Effector memory CD4-positive, alpha-beta T cell (primary cell): ENCODE results near the gene CRYAB.

Source experiments
- DNase-seq, 3 donors: peaks; one replicate each; pipeline ENCODE4 v3.0.0-alpha.2; 2020
- H3K27ac ChIP-seq: 2 replicates; pipeline ENCODE4 v1.7.0; 2013; ENCODE audit warnings: mild to moderate bottlenecking, low read length, moderate library complexity; ENCODE audit not compliant: insufficient read depth, poor library complexity, severe bottlenecking
- H3K27me3 ChIP-seq: replicated peaks from 2 replicates; pipeline ENCODE4 v1.7.0; 2013; ENCODE audit warnings: mild to moderate bottlenecking, low read length; ENCODE audit not compliant: insufficient read depth, control insufficient read depth, poor library complexity, severe bottlenecking
- H3K36me3 ChIP-seq: 2 replicates; pipeline ENCODE4 v1.7.0; 2013; ENCODE audit warnings: mild to moderate bottlenecking, low read length, moderate library complexity; ENCODE audit not compliant: control insufficient read depth, insufficient read depth
- H3K4me1 ChIP-seq: 2 replicates; pipeline ENCODE4 v1.7.0; 2013; ENCODE audit warnings: low read length, mild to moderate bottlenecking; ENCODE audit not compliant: control insufficient read depth, insufficient read depth, poor library complexity, severe bottlenecking
- H3K4me3 ChIP-seq: 2 replicates; pipeline ENCODE4 v1.7.0; 2013; ENCODE audit warnings: low read length, low read depth, mild to moderate bottlenecking; ENCODE audit not compliant: insufficient read depth, poor library complexity, severe bottlenecking
- H3K9me3 ChIP-seq: 2 replicates; pipeline ENCODE4 v1.7.0; 2013; ENCODE audit warnings: mild to moderate bottlenecking, low read length, moderate library complexity; ENCODE audit not compliant: control insufficient read depth

Gene CRYAB

DNA sequence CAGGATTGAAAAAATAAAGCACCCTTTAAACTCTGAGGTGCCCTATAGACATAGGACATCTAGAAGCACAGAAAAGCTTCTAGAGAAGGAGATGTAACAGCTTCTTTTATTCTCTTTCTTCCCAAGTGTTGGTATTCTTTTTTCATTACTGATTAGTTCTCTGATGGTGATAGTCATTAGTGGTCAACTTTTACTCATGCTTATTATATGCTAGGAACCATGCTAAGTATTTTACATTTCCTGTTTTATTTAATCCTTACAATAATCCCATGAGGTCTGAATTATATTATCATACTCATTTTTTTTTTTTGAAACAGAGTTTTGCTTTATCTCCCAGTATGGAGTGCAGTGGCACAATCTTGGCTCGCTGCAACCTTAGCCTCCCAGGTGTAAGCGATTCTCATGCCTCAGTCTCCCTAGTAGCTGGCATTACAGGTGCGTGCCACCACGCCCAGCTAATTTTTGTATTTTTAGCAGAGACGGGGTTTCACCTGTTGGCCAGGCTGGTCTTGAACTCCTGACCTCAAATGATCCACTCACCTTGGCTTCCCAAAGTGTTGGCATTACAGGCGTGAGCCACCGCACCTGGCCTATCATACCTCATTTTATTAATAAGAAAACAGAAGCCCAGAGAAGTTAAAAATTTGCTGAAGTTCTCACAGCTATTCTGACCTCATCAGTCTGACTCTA lies 10.1 kb upstream of the CRYAB start:
- H3K4me3 ChIP-seq: no peak overlapping the region
- H3K4me1 ChIP-seq: peaks cover 5% of the 10 kb centered on the region
- no peak for DNase-seq
- no peaks in the 10 kb centered on the region for H3K27me3 ChIP-seq
- no peak overlapping the region for H3K27ac ChIP-seq
- no peaks in the 10 kb centered on the region for H3K36me3 ChIP-seq
- H3K9me3 ChIP-seq: no peaks in the 10 kb centered on the region

DNA sequence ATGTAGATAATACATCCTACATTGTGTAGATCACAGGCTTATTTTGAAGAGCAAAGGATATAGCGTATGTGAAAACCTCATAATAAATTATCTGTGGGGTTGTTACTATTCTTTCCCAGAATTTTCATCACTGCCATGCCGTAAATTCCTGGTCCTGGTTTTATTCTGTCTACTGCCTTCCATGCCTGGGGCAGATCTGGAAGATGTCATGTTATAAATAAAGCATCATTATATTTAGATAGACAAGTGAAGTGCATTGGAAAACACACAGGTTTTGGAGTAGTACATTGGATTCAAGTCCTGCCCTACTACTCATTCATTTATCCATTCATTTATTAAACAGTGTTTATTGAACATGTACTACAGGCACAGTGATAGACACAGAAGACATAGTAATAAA lies 9.3 kb upstream of the CRYAB start:
- DNase-seq: no peak
- Histone ChIP-seq H3K27ac (no peak overlapping the region), H3K27me3 (no peaks in the 10 kb centered on the region), H3K9me3 (no peaks in the 10 kb centered on the region), H3K36me3 (no peaks in the 10 kb centered on the region), H3K4me1 (no peaks in the 10 kb centered on the region), H3K4me3 (no peak overlapping the region)

DNA sequence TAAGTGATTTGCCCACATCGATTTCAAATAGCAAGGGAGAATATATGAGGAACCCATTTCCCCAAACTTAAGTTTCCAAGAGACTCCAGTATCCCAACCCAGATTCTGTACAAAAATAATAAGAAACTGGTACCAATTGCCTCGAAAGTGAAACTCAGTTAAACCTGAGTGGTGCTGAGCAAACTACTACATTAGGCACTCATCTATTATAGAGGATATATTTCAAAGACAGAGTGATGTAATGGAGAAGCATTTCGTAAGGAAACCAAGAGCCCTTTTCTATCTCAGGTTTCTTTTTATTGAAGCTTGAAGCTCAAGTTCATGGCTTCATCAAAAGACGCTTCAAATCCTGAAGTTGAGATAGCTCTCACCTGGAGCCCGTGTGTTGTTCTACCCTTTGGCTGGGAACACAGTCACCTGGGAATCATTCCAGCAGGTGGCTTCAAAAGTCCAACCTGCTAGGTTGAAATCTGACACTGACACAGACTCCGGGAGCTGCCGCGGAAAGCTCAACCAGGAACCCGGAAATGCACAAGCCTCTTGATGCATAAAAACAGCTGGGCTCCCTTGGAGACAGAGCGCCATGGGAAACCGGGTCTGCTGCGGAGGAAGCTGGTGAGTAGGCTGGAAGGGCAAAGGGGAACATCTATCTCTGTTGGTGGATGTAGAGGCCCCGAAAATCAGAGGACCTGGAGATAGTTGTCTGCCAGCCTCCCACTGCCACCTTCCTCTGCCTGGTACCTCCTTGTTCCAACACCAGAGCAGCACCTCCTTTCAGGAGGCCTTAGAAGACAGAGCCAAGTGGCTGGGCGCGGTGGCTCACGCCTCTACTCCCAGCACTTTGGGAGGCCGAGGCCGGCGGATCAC lies 7.1 kb upstream of the CRYAB start, which contains the start of gene C11orf52:
TSS of gene C11orf52 (plus strand) at position 524 of the 867 bp plus-strand sequence. CDS start at position 584, 60 bp downstream.
- Histone ChIP-seq H3K27me3 (peaks cover 7% of the 10 kb centered on the region), H3K4me1 (no peaks in the 10 kb centered on the region), H3K36me3 (no peaks in the 10 kb centered on the region), H3K27ac (no peak within 1 kb of the TSS), H3K9me3 (no peaks in the 10 kb centered on the region), H3K4me3 (no peak within 1 kb of the TSS)
- DNase-seq: no peak

- Histone ChIP-seq H3K36me3 (no peaks in the 10 kb centered on the region), H3K27ac (no peak overlapping the region), H3K4me1 (no peaks in the 10 kb centered on the region), H3K27me3 (peaks cover 7% of the 10 kb centered on the region), H3K9me3 (no peaks in the 10 kb centered on the region), H3K4me3 (no peak overlapping the region)
- DNase-seq: no peak
These were observed 6.2 kb upstream of the CRYAB start for GRCh38 chr11:111917788-111918187.

GRCh38 chr11:111917312-111917711 lies 5.7 kb upstream of the CRYAB start:
- Histone ChIP-seq H3K36me3 (no peaks in the 10 kb centered on the region), H3K27ac (no peak overlapping the region), H3K27me3 (peaks cover 10% of the 10 kb centered on the region), H3K9me3 (no peaks in the 10 kb centered on the region), H3K4me3 (no peak overlapping the region), H3K4me1 (no peaks in the 10 kb centered on the region)
- no peak for DNase-seq

DNA sequence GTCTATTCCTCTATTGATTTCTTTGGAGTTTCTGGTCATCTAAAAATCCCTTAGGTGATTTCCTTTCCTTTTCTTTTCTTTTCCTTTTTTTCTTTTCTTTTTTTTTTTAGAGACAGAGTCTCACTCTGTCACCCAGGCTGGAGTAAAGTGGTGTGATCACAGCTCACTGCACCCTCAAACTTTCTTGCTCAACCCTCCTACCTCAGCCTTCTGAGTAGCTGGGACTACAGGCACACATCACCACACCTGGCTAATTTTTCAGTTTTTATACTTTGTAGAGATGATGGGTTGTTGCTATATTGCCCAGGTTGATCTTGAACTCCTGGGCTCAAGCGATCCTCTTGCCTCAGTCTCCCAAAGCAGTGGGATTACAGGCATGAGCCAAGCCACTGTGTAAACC lies 5.2 kb upstream of the CRYAB start:
- Histone ChIP-seq H3K27me3 (peaks cover 13% of the 10 kb centered on the region), H3K27ac (no peak overlapping the region), H3K9me3 (no peaks in the 10 kb centered on the region), H3K36me3 (no peaks in the 10 kb centered on the region), H3K4me1 (no peaks in the 10 kb centered on the region), H3K4me3 (no peak overlapping the region)
- DNase-seq: no peak

DNA sequence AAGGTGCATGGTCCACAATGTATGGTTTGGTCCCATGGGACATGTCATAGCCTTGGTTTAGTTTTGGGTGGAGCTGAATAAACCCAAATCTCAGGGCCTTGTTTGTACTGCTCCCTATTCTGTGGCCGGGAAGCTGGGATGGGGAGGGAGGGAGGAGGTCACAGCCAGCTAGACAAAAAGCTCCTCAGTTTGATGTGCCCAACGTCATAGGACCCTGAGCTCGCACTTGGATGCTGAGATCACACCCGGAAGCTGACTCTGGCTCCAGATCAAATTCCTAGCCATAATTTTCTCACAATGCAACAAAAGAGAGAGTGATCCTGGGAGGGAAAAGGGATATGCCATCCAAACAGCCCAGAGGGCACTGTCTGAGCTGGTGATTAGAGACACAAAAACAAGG lies 2.4 kb upstream of the CRYAB start:
- H3K27me3 ChIP-seq: peaks cover 17% of the 10 kb centered on the region
- no peak for DNase-seq
- H3K4me1 ChIP-seq: no peaks in the 10 kb centered on the region
- H3K36me3 ChIP-seq: no peaks in the 10 kb centered on the region
- no peak overlapping the region for H3K27ac ChIP-seq
- H3K4me3 ChIP-seq: no peak overlapping the region
- H3K9me3 ChIP-seq: no peaks in the 10 kb centered on the region

- no peak for DNase-seq
- Histone ChIP-seq H3K36me3 (no peaks in the 10 kb centered on the region), H3K4me3 (no peak overlapping the region), H3K27me3 (peaks cover 17% of the 10 kb centered on the region), H3K27ac (no peak overlapping the region), H3K4me1 (no peaks in the 10 kb centered on the region), H3K9me3 (no peaks in the 10 kb centered on the region)
These were observed 1.7 kb upstream of the CRYAB start for GRCh38 chr11:111913031-111913861.

GRCh38 chr11:111912535-111912934 lies 965 bp upstream of the CRYAB start, which contains the start of gene HSPB2:
Gene HSPB2 (plus strand): TSS chr11:111912734. CDS start chr11:111912830, 96 bp downstream.
- no peak within 1 kb of the TSS for H3K4me3 ChIP-seq
- H3K27me3 ChIP-seq: peaks cover 17% of the 10 kb centered on the region
- no peak for DNase-seq
- no peak within 1 kb of the TSS for H3K27ac ChIP-seq
- H3K4me1 ChIP-seq: no peaks in the 10 kb centered on the region
- no peaks in the 10 kb centered on the region for H3K36me3 ChIP-seq
- no peaks in the 10 kb centered on the region for H3K9me3 ChIP-seq
